Skin of body (tissue), 2 donors: ENCODE measurements around the gene HPN. TPM values are rescaled to one million over a fixed set of nuclear protein-coding genes. Genes with fewer than 3 reads are reported as not detected.
"Not testable (repeated sequence)": the region's sequence is repeated elsewhere in the genome, so short reads cannot be mapped to it uniquely, and the experiment has no call there.

Experiments
- DNase-seq: peaks from one replicate; lab custom pipeline; 2025; lab: John Stamatoyannopoulos, UW
- total RNA-seq: library from RNA; depleted of rRNA; stranded (reverse); fragments of >200 nt; gene quantifications from one replicate; pipeline ENCODE4 v1.2.3, GENCODE V29; 2014

Gene HPN
- total RNA-seq, 1 donor from 2014 or later, result 0.69 TPM

GRCh38 chr19:35027009-35027408, 14.5 kb upstream of the HPN start:
- no peak for DNase-seq

- DNase-seq, result no peak
Measured at GRCh38 chr19:35027851-35028599, 13.5 kb upstream of the HPN start.

DNA sequence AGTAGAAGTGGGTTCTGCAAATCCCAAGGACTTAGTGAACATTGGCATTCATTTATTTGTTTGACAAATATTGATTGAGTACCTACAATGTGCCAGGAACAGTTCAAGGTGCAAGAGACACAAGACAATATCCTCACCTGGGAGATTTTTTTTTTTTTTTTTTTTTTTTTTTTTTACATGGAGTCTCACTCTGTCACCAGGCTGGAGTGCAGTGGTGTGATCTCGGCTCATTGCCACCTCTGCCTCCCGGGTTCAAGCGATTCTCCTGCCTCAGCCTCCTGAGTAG, 13.0 kb upstream of the HPN start:
- DNase-seq, result not testable (repeated sequence)

DNA sequence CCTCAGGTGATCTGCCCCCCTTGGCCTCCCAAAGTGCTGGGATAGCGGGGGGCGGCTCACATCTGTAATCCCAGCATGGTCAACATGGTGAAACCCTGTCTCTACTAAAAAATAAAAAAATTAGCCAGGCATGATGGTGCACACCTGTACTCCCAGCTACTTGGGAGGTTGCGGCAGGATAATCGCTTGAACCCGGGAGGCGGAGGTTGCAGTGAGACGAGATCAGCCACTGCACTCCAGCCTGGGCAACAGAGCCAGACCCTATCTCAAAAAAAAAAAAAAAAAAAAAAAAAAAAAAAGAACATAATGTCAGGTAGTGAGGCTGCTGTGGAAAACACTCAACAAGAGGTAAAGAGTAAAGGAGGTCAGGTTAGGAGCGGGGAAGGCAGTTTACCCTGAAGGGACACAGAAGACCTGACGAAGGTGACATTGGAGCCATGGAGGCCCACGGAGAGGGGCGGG, 12.2 kb upstream of the HPN start:
- DNase-seq, result not testable (repeated sequence)

DNA sequence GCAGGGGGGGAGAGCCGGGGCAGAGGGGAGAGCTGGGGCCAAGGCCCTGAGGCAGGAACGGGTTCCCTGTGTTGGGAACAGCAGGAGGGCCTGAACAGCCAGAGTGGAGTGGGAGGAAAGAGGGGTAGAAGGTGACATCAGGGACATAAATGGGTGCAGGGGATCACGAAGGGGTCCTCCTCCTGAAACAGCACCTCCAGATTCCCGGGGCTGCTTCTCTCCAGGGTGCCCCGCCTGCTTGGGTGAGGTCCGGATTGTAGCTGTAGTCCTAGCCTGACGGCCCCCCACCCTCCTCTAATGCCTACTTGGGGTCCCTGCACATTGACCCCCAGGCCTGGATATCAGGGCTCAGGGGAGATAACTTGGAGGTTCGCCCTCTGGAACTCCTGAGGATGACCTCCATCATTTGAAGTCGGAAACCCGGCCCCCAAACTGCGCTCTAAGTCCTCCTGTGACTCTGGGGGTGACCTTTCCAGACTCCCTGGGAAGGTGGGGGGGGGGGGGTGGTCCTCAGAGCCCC, 11.7 kb upstream of the HPN start:
- no peak for DNase-seq

- DNase-seq, result no peak
Measured at GRCh38 chr19:35030257-35031071, 11.1 kb upstream of the HPN start, which contains the start of gene SCN1B. TSS of gene SCN1B (plus strand) at chr19:35030470. CDS start at chr19:35030821, 351 bp downstream.

DNA sequence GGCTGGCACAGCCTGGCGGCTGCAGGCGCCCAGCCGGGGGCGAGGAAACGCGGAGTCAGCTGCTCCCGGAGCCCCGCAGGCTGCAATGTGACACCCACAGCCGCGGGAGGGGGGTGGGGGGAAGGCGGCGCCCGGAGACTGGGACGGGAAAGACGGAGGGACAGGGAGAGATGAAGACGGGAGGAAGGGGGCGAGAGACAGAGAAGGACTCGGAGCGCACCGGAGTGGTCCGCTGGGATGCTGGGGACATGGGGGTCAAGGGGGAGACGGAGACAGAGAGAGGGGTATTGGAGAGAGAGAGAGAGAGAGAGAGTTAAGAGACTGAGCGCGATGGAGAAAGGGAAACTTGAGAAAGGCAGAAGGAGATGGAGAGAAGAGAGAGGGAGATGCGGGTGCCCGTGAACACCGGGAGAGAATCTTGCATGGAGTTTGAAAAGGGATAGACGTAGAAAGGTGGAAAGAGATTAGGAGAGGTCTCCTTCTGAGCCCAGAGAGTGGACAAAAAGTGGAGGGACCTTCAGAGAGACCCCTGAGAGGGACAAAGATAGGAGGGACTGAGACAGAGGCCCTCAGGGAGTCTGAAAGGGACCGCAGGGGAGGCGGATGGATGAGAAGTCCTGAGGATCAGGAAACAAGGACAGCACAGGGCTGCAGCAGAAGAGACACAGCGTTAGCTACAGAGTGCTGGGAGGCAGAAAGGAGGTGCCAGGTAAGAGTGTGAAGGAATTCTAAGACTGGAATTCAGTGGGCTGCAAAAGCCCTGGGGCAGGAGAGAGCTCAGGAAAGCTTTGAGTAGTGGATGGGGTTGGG, 10.2 kb upstream of the HPN start:
- no peak for DNase-seq

GRCh38 chr19:35032356-35032865, 9.1 kb upstream of the HPN start:
- no peak for DNase-seq

DNA sequence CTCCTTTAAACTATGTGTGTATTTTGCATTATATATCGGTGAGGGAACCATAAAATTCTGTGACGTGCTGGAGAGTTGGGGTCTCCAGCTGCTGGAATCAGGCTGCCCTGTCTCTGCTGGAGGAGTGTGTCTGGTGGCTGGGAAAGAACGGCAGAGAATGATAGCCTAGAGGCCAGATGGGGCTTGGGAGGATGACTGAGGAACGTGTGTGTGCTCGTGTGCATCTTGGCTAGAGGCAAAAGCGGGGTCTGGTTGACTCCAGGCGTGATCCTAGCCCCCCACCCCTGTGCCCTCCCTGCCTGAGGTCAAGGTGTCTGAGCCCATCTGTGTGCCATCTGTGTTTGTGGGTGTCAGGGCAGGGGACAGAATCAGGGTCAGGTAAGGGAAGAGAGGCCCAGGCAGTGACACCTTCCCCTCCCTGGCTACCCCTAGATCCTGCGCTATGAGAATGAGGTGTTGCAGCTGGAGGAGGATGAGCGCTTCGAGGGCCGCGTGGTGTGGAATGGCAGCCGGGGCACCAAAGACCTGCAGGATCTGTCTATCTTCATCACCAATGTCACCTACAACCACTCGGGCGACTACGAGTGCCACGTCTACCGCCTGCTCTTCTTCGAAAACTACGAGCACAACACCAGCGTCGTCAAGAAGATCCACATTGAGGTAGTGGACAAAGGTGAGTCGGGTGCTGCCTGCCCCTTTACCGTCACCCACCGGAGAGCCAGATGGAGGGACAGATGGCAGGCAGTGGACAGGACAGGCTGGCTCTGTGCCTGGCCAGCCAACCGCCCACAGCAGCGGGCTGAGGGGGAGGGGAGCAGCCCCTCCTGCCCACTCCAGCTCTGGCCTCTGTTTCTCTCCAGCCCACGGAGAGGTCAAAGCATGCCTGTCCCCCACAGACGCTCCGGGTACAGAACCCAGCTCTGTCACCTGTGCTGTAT, 8.2 kb upstream of the HPN start:
- no peak for DNase-seq

GRCh38 chr19:35034005-35034502, 7.5 kb upstream of the HPN start:
- no peak for DNase-seq

- no peak for DNase-seq
Measured at GRCh38 chr19:35034588-35035382, 6.7 kb upstream of the HPN start.

DNA sequence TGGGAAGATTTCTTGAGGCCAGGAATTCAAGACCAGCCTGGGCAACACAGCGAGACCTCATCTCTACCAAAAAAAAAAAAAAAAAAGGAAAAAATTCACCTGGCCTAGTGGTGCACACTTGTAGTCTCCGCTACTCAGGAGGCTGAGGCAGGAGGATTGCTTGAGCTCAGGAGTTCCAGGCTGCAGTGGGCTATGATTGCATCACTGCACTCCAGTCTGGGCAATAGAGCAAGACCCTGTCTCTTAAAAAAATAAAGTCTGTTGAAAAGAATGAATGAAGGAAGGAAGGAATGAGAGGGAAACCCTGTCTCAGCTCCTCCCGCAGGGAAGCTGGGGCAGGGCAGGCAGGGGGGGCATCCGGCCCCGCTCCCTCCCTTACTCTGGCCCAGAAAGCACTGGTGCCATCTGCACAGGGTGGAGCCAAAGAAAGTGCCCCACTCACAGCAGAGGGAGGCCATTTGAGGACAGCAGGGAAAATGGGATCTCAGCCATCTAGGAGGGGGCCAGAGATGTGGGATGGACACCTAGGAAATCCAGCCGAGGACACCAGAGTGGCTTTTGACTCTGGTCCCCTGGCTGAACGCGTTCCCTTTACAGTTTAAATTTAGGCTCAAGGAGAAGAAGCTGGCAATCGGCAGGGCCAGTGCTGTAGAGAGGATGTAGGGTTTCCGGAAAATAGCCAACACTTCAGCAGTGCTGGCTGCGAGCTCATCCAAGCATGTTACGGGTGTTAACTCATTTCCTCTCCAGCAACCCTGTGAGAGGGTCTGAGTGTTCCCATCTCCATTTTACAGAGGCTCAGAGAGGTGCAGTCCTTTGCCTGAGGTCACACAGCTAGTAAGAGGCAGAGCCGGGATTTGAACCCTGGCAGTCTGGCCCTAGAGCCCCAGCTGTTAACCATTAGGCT, 3.6 kb upstream of the HPN start:
- no peak for DNase-seq

- no peak for DNase-seq
Measured at GRCh38 chr19:35038623-35039512, 2.7 kb upstream of the HPN start.

- DNase-seq, result no peak
Measured at GRCh38 chr19:35039881-35040825, 1.4 kb upstream of the HPN start.

GRCh38 chr19:35040826-35041547, 534 bp upstream of the HPN start:
- no peak for DNase-seq
